Erythroblast (primary cell): ENCODE results near the gene UBE2Q1.

Experiments used
- GATA1 ChIP-seq: IDR thresholded peaks from 2 replicates; pipeline ENCODE4 v1.6.1; 2011; ENCODE audit warnings: low read depth, mild to moderate bottlenecking, control low read depth, low read length, moderate library complexity
- POLR2A ChIP-seq: IDR thresholded peaks from 2 replicates; pipeline ENCODE4 v1.6.1; 2011; ENCODE audit warnings: mild to moderate bottlenecking, low read length

DNA sequence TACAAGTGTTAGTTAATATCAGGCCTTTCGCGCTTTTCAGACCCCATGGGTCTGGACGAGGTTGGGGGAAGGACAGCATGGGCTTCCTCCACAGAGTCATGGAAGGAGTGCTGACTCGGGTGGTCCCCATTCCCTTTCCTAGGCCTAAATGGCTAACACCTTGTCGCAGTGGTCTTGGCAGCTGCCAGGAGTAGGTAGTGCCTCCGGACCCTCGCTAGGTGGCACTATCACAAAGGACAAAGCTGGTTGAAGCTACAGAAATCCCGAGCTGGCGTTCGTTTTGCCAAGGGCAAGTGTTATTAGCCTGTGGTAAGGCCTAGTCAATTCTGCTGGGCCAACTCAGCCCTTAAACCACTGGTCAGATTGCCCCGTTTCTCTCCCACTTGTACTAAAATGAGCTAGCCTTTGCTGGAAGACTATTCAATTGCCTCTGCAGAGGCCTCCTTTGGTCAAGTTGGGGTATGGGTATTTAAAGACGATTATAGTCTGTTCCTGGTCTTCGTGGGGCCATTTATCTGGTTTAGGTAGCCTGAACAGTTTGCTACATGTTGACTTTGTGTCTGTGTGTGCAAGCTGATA, 1.1 kb upstream of the UBE2Q1 start:
- TF ChIP-seq POLR2A (no peak), GATA1 (no peak)
